ENCODE measurements around the gene CDK12.

The CDK12 gene

DNA sequence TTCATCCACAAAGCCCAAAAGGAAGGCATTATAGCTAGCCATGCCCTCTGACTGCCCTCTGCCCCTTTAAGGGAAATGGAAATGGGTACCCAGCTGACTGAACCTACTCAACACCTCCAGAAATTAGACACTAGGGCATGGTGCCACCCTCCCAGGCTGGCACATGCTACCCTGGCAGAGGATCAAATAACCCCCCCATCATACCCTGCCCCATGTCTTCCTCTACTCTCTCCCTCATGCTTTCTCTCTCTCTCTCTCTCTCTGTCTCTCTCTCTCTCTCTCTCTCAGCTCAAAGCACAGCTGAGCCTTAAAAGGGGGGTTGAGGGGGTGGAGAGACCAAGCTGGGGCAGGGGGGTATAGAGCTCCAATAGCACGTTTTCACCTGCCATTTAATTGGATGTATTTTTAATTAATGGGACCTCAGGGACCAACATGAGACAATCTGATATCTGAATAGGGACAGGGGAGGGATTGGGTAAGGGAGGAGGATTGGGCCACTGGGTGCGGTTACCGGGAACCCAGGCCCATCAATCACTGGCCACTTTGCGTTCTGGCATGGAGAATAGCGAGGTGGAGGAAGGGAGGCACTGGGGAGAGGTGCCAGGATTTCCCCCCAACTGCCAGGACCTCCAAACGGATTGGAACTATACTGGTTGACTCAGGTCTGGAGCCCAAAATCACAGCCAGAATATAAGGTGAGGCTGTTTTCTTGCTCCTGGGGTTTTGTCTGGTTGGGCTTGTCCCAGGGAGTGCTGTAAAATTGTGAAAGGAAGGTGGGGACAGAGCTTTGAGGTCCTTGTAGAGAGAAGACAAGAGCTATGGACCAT lies 88.7 kb downstream of the CDK12 start:
- peak; percentile 25 for DNase-seq

DNA sequence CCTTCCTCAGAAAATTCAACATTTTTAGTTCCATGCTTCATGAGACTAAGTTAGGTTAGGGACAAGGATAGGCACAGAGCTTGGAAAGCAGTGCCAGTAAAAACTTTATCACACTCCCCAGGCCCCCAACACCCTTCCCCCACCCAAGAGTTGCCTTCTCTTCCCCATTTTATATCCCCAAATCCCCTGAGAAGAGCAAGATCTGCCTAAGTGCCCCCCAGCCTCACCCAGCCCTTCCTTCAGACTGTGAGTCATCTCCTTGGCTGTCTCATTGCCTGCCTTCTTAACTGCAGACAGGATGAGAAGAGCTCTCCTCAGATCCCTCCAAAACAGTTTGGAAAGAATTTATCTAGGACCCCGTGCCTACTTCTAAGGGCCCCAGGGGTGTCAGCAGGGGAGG lies 90.6 kb downstream of the CDK12 start:
- DNase-seq: peak; percentile 55

GRCh38 chr17:39553341-39553945 lies 92.2 kb downstream of the CDK12 start:
- DNase-seq: peak; percentile 52

DNA sequence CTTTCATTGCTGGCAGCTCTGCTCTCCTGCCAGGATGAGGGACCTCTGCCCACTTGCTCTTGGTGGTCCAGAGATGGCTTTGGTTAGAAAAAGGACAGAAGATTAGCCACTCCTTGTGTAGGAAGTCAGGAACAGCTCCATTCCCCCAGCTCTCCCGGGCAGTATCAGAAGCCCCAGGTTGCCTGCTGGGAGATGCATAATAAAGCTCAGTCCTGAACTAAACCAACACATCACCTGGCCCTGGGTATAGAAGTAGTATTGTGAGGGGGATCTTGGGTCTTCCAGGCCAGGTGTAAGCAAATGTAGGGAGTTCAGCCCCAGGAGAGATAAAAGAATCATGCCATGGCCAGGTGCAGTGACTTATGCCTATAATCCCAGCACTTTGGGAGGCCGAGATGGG lies 94.1 kb downstream of the CDK12 start:
- DNase-seq: peak; percentile 33

- DNase-seq: peak; percentile 43
Measured at GRCh38 chr17:39556423-39556822, 95.1 kb downstream of the CDK12 start.

- no peak for DNase-seq
Measured at GRCh38 chr17:39562395-39562794, 101.1 kb downstream of the CDK12 start.

GRCh38 chr17:39562976-39563375 lies 101.7 kb downstream of the CDK12 start:
- no peak for DNase-seq

GRCh38 chr17:39563476-39563875 lies 102.2 kb downstream of the CDK12 start:
- no peak for DNase-seq

GRCh38 chr17:39564211-39564848 lies 103.0 kb downstream of the CDK12 start:
- DNase-seq: peak; percentile 85

DNA sequence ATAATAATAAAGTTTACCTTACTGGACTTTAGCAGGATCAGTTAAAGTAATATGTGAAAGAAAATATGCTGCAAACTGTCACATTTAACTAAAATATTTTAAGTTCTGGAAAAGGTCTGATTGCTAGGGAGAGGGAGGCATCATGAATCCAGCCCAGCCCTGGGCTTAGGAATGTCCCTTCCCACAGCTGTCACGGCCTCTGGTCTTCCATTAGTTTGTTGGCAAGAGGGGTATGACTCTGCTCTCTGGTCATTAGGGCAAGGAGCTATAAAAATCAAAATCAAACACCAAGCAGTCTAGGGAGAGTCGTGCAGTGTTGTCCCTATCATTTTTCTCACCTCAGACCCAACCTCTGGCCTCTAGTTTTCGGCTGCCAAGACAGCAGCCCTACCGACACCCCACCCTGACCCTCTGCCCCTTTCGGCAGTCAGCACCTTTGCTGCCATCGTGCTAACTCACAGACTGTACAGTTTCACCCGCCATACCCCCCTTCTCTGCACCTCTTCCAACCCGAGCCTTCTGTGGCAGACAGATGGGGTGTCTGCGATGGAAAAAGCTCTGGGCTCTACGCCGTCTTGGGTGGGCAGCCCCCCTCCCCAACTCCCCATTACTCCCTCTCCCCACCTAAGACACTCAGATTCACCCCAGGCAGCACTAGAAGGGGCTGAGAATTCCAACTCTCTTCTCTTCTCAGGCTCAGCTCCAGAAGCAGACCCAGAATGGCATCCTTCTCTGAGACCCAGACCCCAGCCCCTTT lies 105.0 kb downstream of the CDK12 start:
- no peak for DNase-seq

- DNase-seq: no peak
Measured at GRCh38 chr17:39568702-39569101, 107.4 kb downstream of the CDK12 start.

GRCh38 chr17:39569126-39569525 lies 107.8 kb downstream of the CDK12 start:
- DNase-seq: no peak

GRCh38 chr17:39572121-39572520 lies 110.8 kb downstream of the CDK12 start:
- DNase-seq: no peak

- peak; percentile 93 for DNase-seq
Measured at GRCh38 chr17:39573447-39574298, 112.4 kb downstream of the CDK12 start.

- DNase-seq: peak; percentile 70
Measured at GRCh38 chr17:39576187-39576586, 114.9 kb downstream of the CDK12 start.

- DNase-seq: no peak
Measured at GRCh38 chr17:39578272-39578671, 117.0 kb downstream of the CDK12 start.

DNA sequence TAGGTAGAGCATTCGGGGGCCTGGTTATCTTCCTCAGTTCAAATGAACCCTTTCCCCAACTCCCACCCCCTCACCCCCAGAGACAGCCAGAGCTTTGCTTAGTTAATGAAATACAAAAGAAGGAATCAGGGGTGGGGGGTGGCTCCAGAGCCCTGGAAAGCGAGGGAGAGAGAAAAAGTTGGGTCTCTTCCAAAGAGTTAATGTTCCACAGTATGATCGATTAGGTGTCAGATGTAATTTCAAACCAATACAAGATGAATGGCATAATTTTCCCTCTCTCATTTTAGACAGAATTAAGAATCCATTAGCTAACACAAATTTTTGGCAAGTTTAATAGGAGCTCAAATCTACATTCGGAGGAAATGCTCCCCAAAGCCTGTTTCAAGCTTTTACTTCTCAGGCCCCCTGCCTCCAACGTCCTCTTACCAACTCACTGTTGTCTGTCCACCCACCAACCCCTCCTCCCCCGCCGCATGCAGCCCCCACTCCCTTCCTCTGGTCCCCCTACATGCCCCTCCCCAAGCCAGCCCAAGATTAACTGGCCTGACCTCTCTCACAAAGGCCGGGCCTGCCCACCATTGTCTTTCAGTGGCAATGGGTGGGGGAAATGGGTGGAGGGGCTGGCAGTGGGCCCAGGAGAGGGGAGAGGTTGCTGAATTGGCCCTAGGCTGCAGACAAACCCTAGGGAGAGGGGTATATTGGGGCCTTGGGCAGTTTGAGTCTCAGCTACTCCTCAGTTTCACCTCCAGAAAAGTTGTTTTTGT lies 118.2 kb downstream of the CDK12 start:
- no peak for DNase-seq

- DNase-seq: no peak
Measured at GRCh38 chr17:39580082-39580468, 118.8 kb downstream of the CDK12 start.

DNA sequence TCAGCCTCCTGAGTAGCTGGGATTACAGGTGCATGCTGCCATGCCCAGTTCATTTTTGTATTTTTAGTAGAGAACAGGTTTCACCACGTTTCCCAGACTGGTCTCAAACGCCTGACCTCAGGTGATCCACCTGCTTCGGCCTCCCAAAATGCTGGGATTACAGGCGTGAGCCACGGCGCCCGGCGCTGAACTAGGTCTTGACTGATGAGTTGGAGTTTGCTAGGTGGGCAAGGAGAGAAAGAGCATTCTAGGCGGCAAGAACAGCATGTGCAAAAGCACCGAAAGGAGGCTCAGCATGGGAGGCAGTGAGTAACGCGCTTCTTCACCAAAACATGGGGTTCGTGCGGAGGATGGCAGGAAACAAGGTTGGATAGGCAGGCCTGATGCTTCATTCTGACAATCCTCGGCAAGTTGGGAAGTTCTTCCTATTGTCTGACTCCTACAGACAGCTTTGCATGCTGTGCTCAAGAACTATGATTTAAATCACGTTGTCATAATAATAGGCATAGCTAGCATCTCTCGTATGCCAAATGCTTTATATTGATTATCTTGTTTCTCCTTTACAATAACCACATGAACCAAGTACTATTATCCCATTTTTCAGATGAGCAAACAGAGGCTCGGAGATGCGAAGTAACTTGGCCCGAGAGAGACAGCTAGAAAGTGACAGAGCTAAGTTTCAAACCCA lies 119.9 kb downstream of the CDK12 start:
- no peak for DNase-seq

- DNase-seq: no peak
Measured at GRCh38 chr17:39581759-39582085, 120.4 kb downstream of the CDK12 start.

GRCh38 chr17:39582658-39583057 lies 121.4 kb downstream of the CDK12 start:
- no peak for DNase-seq

Measured in islet precursor cell (in vitro differentiated cells).